ENCODE data around the gene INTS1.

- TF ChIP-seq POLR2A (IDR thresholded peaks at IDR 0.05) (no peak), CTCF (IDR thresholded peaks at IDR 0.05) (no peak)
Measured at GRCh38 chr7:1468203-1468602, 36.0 kb downstream of the INTS1 start.

Data from testis (tissue), 2 donors.